ENCODE measurements around the gene BANK1.
"Not testable (repeated sequence)": the region's sequence is repeated elsewhere in the genome, so short reads cannot be mapped to it uniquely, and the experiment has no call there.

The BANK1 gene

DNA sequence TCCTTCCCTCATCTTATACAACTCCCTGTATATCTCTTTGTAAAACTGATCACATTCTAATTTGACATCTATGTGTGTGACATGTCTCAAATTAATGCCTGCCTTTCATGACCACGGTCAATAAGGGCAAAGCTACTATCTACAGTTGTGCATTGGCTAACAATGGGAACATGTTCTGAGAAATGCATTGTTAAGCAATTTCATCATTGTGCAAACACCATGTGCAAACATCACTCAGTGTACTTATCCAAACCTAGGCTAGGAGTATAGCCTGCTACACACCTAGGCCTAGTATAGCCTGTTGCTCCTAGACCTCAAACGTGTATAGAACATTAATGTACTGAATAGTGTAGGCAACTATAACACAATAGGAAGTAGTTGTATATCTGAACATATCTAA, 95.0 kb downstream of the BANK1 start:
- no peak overlapping the region for H3K27ac ChIP-seq (ENCODE audit: low read depth, low read length, poor library complexity, severe bottlenecking)
- H3F3A ChIP-seq (ENCODE audit: insufficient read depth, low read length): no peaks in the 10 kb centered on the region
- no peaks in the 10 kb centered on the region for H4K20me1 ChIP-seq (ENCODE audit: insufficient read depth, low read length)
- no peaks in the 10 kb centered on the region for H3K9me2 ChIP-seq (ENCODE audit: low read depth, low read length)
- H3K9me3 ChIP-seq (ENCODE audit: low read length): no peaks in the 10 kb centered on the region
- H3K79me2 ChIP-seq (ENCODE audit: insufficient read depth, low read length): no peaks in the 10 kb centered on the region
- TF ChIP-seq, protein P1, sequence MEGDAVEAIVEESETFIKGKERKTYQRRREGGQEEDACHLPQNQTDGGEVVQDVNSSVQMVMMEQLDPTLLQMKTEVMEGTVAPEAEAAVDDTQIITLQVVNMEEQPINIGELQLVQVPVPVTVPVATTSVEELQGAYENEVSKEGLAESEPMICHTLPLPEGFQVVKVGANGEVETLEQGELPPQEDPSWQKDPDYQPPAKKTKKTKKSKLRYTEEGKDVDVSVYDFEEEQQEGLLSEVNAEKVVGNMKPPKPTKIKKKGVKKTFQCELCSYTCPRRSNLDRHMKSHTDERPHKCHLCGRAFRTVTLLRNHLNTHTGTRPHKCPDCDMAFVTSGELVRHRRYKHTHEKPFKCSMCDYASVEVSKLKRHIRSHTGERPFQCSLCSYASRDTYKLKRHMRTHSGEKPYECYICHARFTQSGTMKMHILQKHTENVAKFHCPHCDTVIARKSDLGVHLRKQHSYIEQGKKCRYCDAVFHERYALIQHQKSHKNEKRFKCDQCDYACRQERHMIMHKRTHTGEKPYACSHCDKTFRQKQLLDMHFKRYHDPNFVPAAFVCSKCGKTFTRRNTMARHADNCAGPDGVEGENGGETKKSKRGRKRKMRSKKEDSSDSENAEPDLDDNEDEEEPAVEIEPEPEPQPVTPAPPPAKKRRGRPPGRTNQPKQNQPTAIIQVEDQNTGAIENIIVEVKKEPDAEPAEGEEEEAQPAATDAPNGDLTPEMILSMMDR (IDR thresholded peaks at IDR 0.05; ENCODE audit: low read length): no peak
- no peak for TF ChIP-seq EZH2 (IDR thresholded peaks at IDR 0.05; ENCODE audit: borderline replicate concordance, low read length)
- H3K27me3 ChIP-seq (ENCODE audit: insufficient read depth, low read length): no peaks in the 10 kb centered on the region
- H3K36me3 ChIP-seq (ENCODE audit: insufficient read depth, low read length): 0 out of 2 replicates have a peak, but pooled peaks cover 7% of the 10 kb centered on the region
- H3K4me3 ChIP-seq (ENCODE audit: low read depth, low read length, poor library complexity, severe bottlenecking): no peak overlapping the region
- no peak overlapping the region for H2AFZ ChIP-seq (ENCODE audit: low read length)
- no peak overlapping the region for H3K4me2 ChIP-seq (ENCODE audit: low read length)
- no peaks in the 10 kb centered on the region for H3K4me1 ChIP-seq (ENCODE audit: insufficient read depth, low read length, severe bottlenecking)
- no peak overlapping the region for H3K9ac ChIP-seq (ENCODE audit: low read length)

DNA sequence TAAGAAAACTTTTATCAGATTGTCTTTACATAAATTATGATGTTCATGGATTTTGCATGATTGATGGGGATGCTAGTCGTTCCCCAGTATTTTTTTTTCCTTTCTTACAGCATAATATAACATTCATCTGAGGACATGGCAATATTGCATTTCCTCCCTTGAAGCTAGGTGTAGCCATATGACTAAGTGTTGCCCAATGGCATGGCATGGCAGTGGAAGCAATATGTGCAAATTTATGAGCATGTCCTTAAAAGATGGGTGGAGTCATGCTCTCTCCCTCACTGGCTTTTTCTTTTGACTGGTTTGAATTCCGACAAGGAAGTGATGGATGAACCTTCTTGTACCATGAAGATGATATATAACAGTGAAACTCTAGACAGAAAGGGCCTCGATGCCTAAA, 96.3 kb downstream of the BANK1 start:
- Histone ChIP-seq H3K4me2 (ENCODE audit: low read length) (no peak overlapping the region), H4K20me1 (ENCODE audit: insufficient read depth, low read length) (no peaks in the 10 kb centered on the region), H2AFZ (ENCODE audit: low read length) (no peak overlapping the region), H3K4me3 (ENCODE audit: low read depth, low read length, poor library complexity, severe bottlenecking) (no peak overlapping the region), H3K4me1 (ENCODE audit: insufficient read depth, low read length, severe bottlenecking) (no peaks in the 10 kb centered on the region), H3K79me2 (ENCODE audit: insufficient read depth, low read length) (no peaks in the 10 kb centered on the region), H3K9ac (ENCODE audit: low read length) (no peak overlapping the region), H3K36me3 (ENCODE audit: insufficient read depth, low read length) (0 out of 2 replicates have a peak, but pooled peaks cover 7% of the 10 kb centered on the region), H3K27me3 (ENCODE audit: insufficient read depth, low read length) (no peaks in the 10 kb centered on the region), H3K9me2 (ENCODE audit: low read depth, low read length) (no peaks in the 10 kb centered on the region), H3K27ac (ENCODE audit: low read depth, low read length, poor library complexity, severe bottlenecking) (no peak overlapping the region), H3K9me3 (ENCODE audit: low read length) (no peaks in the 10 kb centered on the region), H3F3A (ENCODE audit: insufficient read depth, low read length) (no peaks in the 10 kb centered on the region)
- TF ChIP-seq EZH2 (IDR thresholded peaks at IDR 0.05; ENCODE audit: borderline replicate concordance, low read length): no peak
- TF ChIP-seq, protein P1 (IDR thresholded peaks at IDR 0.05; ENCODE audit: low read length): no peak

DNA sequence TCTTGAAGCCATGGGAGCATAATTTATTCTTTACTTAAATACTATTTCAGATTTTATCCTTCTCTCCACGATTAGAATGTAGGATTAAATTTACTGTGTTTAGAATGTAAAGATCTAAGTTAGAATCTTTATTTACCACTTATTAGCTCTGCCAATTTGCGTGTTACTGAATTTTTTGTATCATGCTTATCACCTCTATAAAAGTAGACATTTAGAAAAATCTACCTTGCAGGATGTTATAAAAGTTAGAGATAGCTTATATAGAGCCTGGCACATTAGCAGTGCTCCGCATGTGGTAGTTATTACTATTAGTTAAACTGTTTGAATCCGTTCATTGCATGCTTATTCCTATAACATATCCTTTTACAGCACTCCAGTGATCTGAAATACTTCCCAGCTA, 97.9 kb downstream of the BANK1 start:
- H2AFZ ChIP-seq (ENCODE audit: low read length): no peak overlapping the region
- no peaks in the 10 kb centered on the region for H3K27me3 ChIP-seq (ENCODE audit: insufficient read depth, low read length)
- no peaks in the 10 kb centered on the region for H3K79me2 ChIP-seq (ENCODE audit: insufficient read depth, low read length)
- no peaks in the 10 kb centered on the region for H4K20me1 ChIP-seq (ENCODE audit: insufficient read depth, low read length)
- TF ChIP-seq, protein P1 (IDR thresholded peaks at IDR 0.05; ENCODE audit: low read length): no peak
- TF ChIP-seq EZH2 (IDR thresholded peaks at IDR 0.05; ENCODE audit: borderline replicate concordance, low read length): no peak
- H3K4me1 ChIP-seq (ENCODE audit: insufficient read depth, low read length, severe bottlenecking): no peaks in the 10 kb centered on the region
- no peak overlapping the region for H3K27ac ChIP-seq (ENCODE audit: low read depth, low read length, poor library complexity, severe bottlenecking)
- no peak overlapping the region for H3K4me3 ChIP-seq (ENCODE audit: low read depth, low read length, poor library complexity, severe bottlenecking)
- no peaks in the 10 kb centered on the region for H3K9me3 ChIP-seq (ENCODE audit: low read length)
- 0 out of 2 replicates have a peak, but pooled peaks cover 3% of the 10 kb centered on the region for H3K36me3 ChIP-seq (ENCODE audit: insufficient read depth, low read length)
- H3F3A ChIP-seq (ENCODE audit: insufficient read depth, low read length): no peaks in the 10 kb centered on the region
- H3K4me2 ChIP-seq (ENCODE audit: low read length): no peak overlapping the region
- H3K9me2 ChIP-seq (ENCODE audit: low read depth, low read length): no peaks in the 10 kb centered on the region
- H3K9ac ChIP-seq (ENCODE audit: low read length): no peak overlapping the region

DNA sequence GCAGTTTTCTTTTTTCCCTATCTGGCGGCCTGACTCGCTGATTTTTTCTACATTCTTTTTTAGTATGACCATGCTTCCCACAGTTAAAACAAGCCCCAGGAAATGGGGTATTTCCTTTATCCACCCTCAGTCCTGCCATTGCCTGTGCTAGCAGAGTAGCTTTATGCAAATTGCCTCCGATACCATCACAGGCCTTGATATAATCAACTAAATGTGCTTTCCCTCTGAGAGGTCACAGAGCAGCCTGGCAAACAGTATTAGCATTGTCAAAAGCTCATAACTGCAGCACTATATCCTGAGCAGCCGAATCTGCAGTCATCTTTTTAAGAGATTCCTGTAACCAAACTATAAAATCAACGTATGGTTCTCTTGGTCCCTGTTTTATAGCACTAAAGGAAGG, 115.0 kb downstream of the BANK1 start:
- not testable (repeated sequence) for H3K27me3 ChIP-seq (ENCODE audit: insufficient read depth, low read length); H2AFZ ChIP-seq (ENCODE audit: low read length); H3K36me3 ChIP-seq (ENCODE audit: insufficient read depth, low read length); H3K4me3 ChIP-seq (ENCODE audit: low read depth, low read length, poor library complexity, severe bottlenecking); H4K20me1 ChIP-seq (ENCODE audit: insufficient read depth, low read length); H3K4me1 ChIP-seq (ENCODE audit: insufficient read depth, low read length, severe bottlenecking); H3K79me2 ChIP-seq (ENCODE audit: insufficient read depth, low read length); H3F3A ChIP-seq (ENCODE audit: insufficient read depth, low read length); H3K27ac ChIP-seq (ENCODE audit: low read depth, low read length, poor library complexity, severe bottlenecking); H3K9me3 ChIP-seq (ENCODE audit: low read length); H3K4me2 ChIP-seq (ENCODE audit: low read length); H3K9ac ChIP-seq (ENCODE audit: low read length); H3K9me2 ChIP-seq (ENCODE audit: low read depth, low read length)

All from OCI-LY1 (cell line).